Progenitor cell of endocrine pancreas (in vitro differentiated cells): ENCODE measurements around the gene PCYOX1L. TPM values are rescaled to one million over a fixed set of nuclear protein-coding genes. Genes with fewer than 3 reads are reported as not detected.

Experiments used
- DNase-seq: peaks from one replicate; pipeline ENCODE4 v3.0.0; 2021; ENCODE audit warnings: low spot score; ENCODE audit not compliant: unreplicated experiment
- H3K27ac Mint-ChIP-seq: 2 replicates; pipeline ENCODE4 v1.8.0; 2021; ENCODE audit warnings: mild to moderate bottlenecking, moderate library complexity, mixed read lengths
- H3K27me3 Mint-ChIP-seq: 2 replicates; pipeline ENCODE4 v1.8.0; 2021; ENCODE audit warnings: mixed read lengths
- H3K36me3 Mint-ChIP-seq: 2 replicates; pipeline ENCODE4 v1.8.0; 2022; ENCODE audit warnings: mixed read lengths; ENCODE audit not compliant: insufficient read depth
- H3K4me1 Mint-ChIP-seq: 2 replicates; pipeline ENCODE4 v1.8.0; 2021; ENCODE audit warnings: low read depth, mixed read lengths
- H3K4me3 Mint-ChIP-seq: 2 replicates; pipeline ENCODE4 v1.8.0; 2021; ENCODE audit warnings: low read depth, mild to moderate bottlenecking, moderate library complexity, mixed read lengths
- H3K9me3 Mint-ChIP-seq: 2 replicates; pipeline ENCODE4 v1.8.0; 2021; ENCODE audit warnings: low read depth, mixed read lengths
- CTCF ChIP-seq: fragments of 200-600 bp; sonication (generic); IDR thresholded peaks from one replicate; pipeline ENCODE4 v1.5.0; 2021; ENCODE audit warnings: antibody characterized with exemption, mild to moderate bottlenecking; ENCODE audit not compliant: unreplicated experiment
- total RNA-seq: library from RNA; stranded (reverse); gene quantifications from 2 replicates; pipeline ENCODE4 v1.2.1, GENCODE V29; 2021

Gene PCYOX1L
- total RNA-seq, 1 donor from 2014 or later: 20.6 TPM

- no peak for TF ChIP-seq CTCF
- H3K4me3 Mint-ChIP-seq: peak within 1 kb of the TSS; percentile 95
- peaks cover 15% of the 10 kb centered on the region for H3K4me1 Mint-ChIP-seq
- H3K9me3 Mint-ChIP-seq: no peaks in the 10 kb centered on the region
- H3K36me3 Mint-ChIP-seq: peaks cover 13% of the 10 kb centered on the region
- peak within 1 kb of the TSS; percentile 95 for H3K27ac Mint-ChIP-seq
- H3K27me3 Mint-ChIP-seq: no peaks in the 10 kb centered on the region
- peak; percentile 87 for DNase-seq
Measured at GRCh38 chr5:149345147-149345891, 12.5 kb upstream of the PCYOX1L start, which contains the start of gene GRPEL2. Gene GRPEL2, plus strand, starts transcription at chr5:149345499. Its CDS starts 41 bp downstream, at chr5:149345540.

GRCh38 chr5:149345892-149346222 is 12.0 kb upstream of the PCYOX1L start:
- Mint-ChIP-seq H3K27ac (peak overlapping the region; percentile 92), H3K4me3 (peak overlapping the region; percentile 95), H3K4me1 (peaks cover 15% of the 10 kb centered on the region), H3K27me3 (no peaks in the 10 kb centered on the region), H3K9me3 (no peaks in the 10 kb centered on the region), H3K36me3 (peaks cover 18% of the 10 kb centered on the region)
- no peak for TF ChIP-seq CTCF
- DNase-seq: no peak

- Mint-ChIP-seq H3K27ac (no peak overlapping the region), H3K4me1 (peaks cover 15% of the 10 kb centered on the region), H3K9me3 (no peaks in the 10 kb centered on the region), H3K27me3 (no peaks in the 10 kb centered on the region), H3K4me3 (no peak overlapping the region), H3K36me3 (peaks cover 29% of the 10 kb centered on the region)
- no peak for TF ChIP-seq CTCF
- DNase-seq: no peak
Measured at GRCh38 chr5:149348518-149348917, 9.3 kb upstream of the PCYOX1L start.

GRCh38 chr5:149349382-149349781 is 8.5 kb upstream of the PCYOX1L start:
- TF ChIP-seq CTCF: no peak
- H3K27ac Mint-ChIP-seq: no peak overlapping the region
- H3K36me3 Mint-ChIP-seq: peaks cover 32% of the 10 kb centered on the region
- H3K27me3 Mint-ChIP-seq: no peaks in the 10 kb centered on the region
- H3K4me3 Mint-ChIP-seq: no peak overlapping the region
- peaks cover 15% of the 10 kb centered on the region for H3K4me1 Mint-ChIP-seq
- H3K9me3 Mint-ChIP-seq: no peaks in the 10 kb centered on the region
- no peak for DNase-seq

GRCh38 chr5:149352169-149352568 is 5.7 kb upstream of the PCYOX1L start:
- Mint-ChIP-seq H3K4me1 (peaks cover under 1% of the 10 kb centered on the region), H3K4me3 (no peak overlapping the region), H3K27ac (no peak overlapping the region), H3K27me3 (no peaks in the 10 kb centered on the region), H3K36me3 (peaks cover 36% of the 10 kb centered on the region), H3K9me3 (no peaks in the 10 kb centered on the region)
- no peak for TF ChIP-seq CTCF
- DNase-seq: no peak
